Osteoblast (primary cell): ENCODE measurements around the gene FRMD6. TPM values are rescaled to one million over a fixed set of nuclear protein-coding genes. Genes with fewer than 3 reads are reported as not detected.
"Not testable (repeated sequence)": the region's sequence is repeated elsewhere in the genome, so short reads cannot be mapped to it uniquely, and the experiment has no call there.

ENCODE experiments used
- DNase-seq: peaks from one replicate; pipeline ENCODE4 v3.0.0; 2011; ENCODE audit warnings: low spot score, mixed read lengths; ENCODE audit not compliant: insufficient read length; ENCODE audit errors: missing footprints
- H2AFZ ChIP-seq: 2 replicates; pipeline ENCODE4 v1.6.0; 2011; ENCODE audit warnings: mild to moderate bottlenecking, low read length
- H3K27ac ChIP-seq: 2 replicates; pipeline ENCODE4 v1.5.1; 2011; ENCODE audit warnings: mild to moderate bottlenecking, low read depth, low read length, moderate library complexity
- H3K27me3 ChIP-seq: 2 replicates; pipeline ENCODE4 v1.6.0; 2012; ENCODE audit warnings: mild to moderate bottlenecking, control low read depth, inconsistent platforms, low read length, moderate library complexity; ENCODE audit not compliant: insufficient read depth
- H3K36me3 ChIP-seq: 2 replicates; pipeline ENCODE4 v1.5.1; 2011; ENCODE audit warnings: mild to moderate bottlenecking, low read length, control low read depth, moderate library complexity; ENCODE audit not compliant: insufficient read depth
- H3K4me1 ChIP-seq: 2 replicates; pipeline ENCODE4 v1.5.1; 2011; ENCODE audit warnings: mild to moderate bottlenecking, low read length, control low read depth, moderate library complexity; ENCODE audit not compliant: insufficient read depth
- H3K4me2 ChIP-seq: 2 replicates; pipeline ENCODE4 v1.6.0; 2011; ENCODE audit warnings: mild to moderate bottlenecking, low read length; ENCODE audit not compliant: insufficient read depth
- H3K4me3 ChIP-seq: fragments of 200-600 bp; sonication (generic); 3 replicates; pipeline ENCODE4 v1.5.1; 2012; ENCODE audit warnings: mild to moderate bottlenecking, low read length, inconsistent platforms; ENCODE audit not compliant: insufficient read depth
- H3K79me2 ChIP-seq: 2 replicates; pipeline ENCODE4 v1.6.0; 2012; ENCODE audit warnings: mild to moderate bottlenecking, low read length, control low read depth, inconsistent platforms; ENCODE audit not compliant: insufficient read depth
- H3K9me3 ChIP-seq: 2 replicates; pipeline ENCODE4 v1.5.1; 2011; ENCODE audit warnings: low read depth, low read length, control low read depth
- H4K20me1 ChIP-seq: 2 replicates; pipeline ENCODE4 v1.6.0; 2012; ENCODE audit warnings: mild to moderate bottlenecking, low read length, control low read depth; ENCODE audit not compliant: insufficient read depth
- CTCF ChIP-seq: IDR thresholded peaks from 2 replicates; pipeline ENCODE4 v1.5.1; 2011; ENCODE audit warnings: mild to moderate bottlenecking, low read depth, low read length, moderate library complexity; ENCODE audit errors: extremely low read depth
- total RNA-seq: library from RNA; depleted of rRNA; stranded (reverse); fragments of >200 nt; gene quantifications from 2 replicates; pipeline ENCODE4 v1.2.3, GENCODE V29; 2012

Gene FRMD6
- total RNA-seq, 1 donor, result 584 TPM

DNA sequence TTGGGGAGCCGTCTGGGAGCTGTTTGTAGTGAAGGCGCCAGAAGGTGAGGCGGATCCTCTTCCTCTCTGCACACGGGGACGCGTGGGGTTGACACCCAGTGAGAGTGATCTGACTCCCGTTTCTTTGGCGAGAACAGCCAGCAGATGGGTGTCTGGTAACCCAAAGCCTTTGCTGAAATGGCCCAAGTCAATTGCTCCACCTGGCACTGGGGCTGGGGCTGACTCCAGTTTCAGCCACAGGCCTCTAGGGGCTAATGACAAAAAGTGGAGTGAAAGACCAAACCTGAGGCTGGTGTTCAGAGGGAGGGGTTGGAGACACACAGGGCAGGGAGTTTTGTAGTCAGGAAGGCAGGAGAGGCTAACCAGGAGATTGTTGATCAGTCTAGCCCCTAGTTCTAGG, 87.0 kb downstream of the FRMD6 start:
- TF ChIP-seq CTCF, result no peak
- H3K4me1 ChIP-seq, result no peaks in the 10 kb centered on the region
- DNase-seq, result no peak
- no peak overlapping the region for H3K4me3 ChIP-seq
- no peaks in the 10 kb centered on the region for H3K9me3 ChIP-seq
- no peaks in the 10 kb centered on the region for H3K36me3 ChIP-seq
- H3K27ac ChIP-seq, result no peak overlapping the region
- H3K79me2 ChIP-seq, result no peaks in the 10 kb centered on the region
- H2AFZ ChIP-seq, result no peak overlapping the region
- H4K20me1 ChIP-seq, result no peaks in the 10 kb centered on the region
- no peak overlapping the region for H3K4me2 ChIP-seq
- H3K27me3 ChIP-seq, result no peaks in the 10 kb centered on the region

GRCh38 chr14:51743588-51744000, 91.9 kb downstream of the FRMD6 start:
- Histone ChIP-seq H3K9me3 (no peaks in the 10 kb centered on the region), H3K4me2 (no peak overlapping the region), H3K79me2 (no peaks in the 10 kb centered on the region), H3K27ac (no peak overlapping the region), H4K20me1 (no peaks in the 10 kb centered on the region), H3K27me3 (no peaks in the 10 kb centered on the region), H2AFZ (no peak overlapping the region), H3K4me3 (no peak overlapping the region), H3K4me1 (no peaks in the 10 kb centered on the region), H3K36me3 (no peaks in the 10 kb centered on the region)
- no peak for TF ChIP-seq CTCF
- no peak for DNase-seq

- TF ChIP-seq CTCF, result no peak
- Histone ChIP-seq H3K36me3 (no peaks in the 10 kb centered on the region), H3K4me2 (no peak overlapping the region), H3K79me2 (no peaks in the 10 kb centered on the region), H3K9me3 (no peaks in the 10 kb centered on the region), H3K4me3 (no peak overlapping the region), H4K20me1 (no peaks in the 10 kb centered on the region), H2AFZ (no peak overlapping the region), H3K27ac (no peak overlapping the region), H3K27me3 (no peaks in the 10 kb centered on the region), H3K4me1 (no peaks in the 10 kb centered on the region)
- no peak for DNase-seq
Measured at GRCh38 chr14:51744372-51745130, 92.8 kb downstream of the FRMD6 start.

DNA sequence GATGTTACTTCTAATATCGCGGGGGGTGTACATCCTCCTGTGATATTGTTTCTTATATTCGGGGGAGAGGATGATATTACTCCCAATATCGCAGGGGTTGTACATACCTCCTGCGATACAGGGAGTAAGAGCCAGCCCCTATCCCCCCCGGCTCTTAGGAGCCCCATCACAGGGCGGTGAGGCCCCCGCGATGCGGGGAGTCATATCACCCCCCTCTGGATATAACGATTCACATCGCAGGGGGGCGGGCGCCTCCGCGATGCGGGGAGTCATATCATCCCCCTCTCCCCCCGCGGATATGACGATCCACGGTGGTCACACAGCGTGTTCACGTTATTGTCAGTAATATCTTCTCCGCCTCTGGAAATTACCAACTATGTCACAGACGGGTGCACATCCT, 95.1 kb downstream of the FRMD6 start:
- H3K79me2 ChIP-seq, DNase-seq, H3K27me3 ChIP-seq, H3K9me3 ChIP-seq, H3K4me3 ChIP-seq, H4K20me1 ChIP-seq, H2AFZ ChIP-seq, H3K4me2 ChIP-seq, H3K36me3 ChIP-seq, H3K27ac ChIP-seq, H3K4me1 ChIP-seq: not testable (repeated sequence)
